ENCODE measurements around the gene FRAT2.
"Not testable (repeated sequence)": the region's sequence is repeated elsewhere in the genome, so short reads cannot be mapped to it uniquely, and the experiment has no call there.

The FRAT2 gene

GRCh38 chr10:97356318-97356914 lies 21.9 kb upstream of the FRAT2 start:
- DNase-seq (ENCODE audit: low read depth in 2 of 2): no peak

- no peak for DNase-seq (ENCODE audit: low read depth in 2 of 2)
These were observed 21.0 kb upstream of the FRAT2 start for GRCh38 chr10:97355571-97355975.

- no peak for DNase-seq (ENCODE audit: low read depth in 2 of 2)
These were observed 19.4 kb upstream of the FRAT2 start for GRCh38 chr10:97353945-97354344.

- DNase-seq (ENCODE audit: low read depth in 2 of 2): no peak
These were observed 15.4 kb upstream of the FRAT2 start for GRCh38 chr10:97349752-97350513.

- no peak for DNase-seq (ENCODE audit: low read depth in 2 of 2)
These were observed 12.8 kb upstream of the FRAT2 start for GRCh38 chr10:97347317-97347716.

GRCh38 chr10:97343664-97344063 lies 9.1 kb upstream of the FRAT2 start:
- not testable (repeated sequence) for DNase-seq (ENCODE audit: low read depth in 2 of 2)

GRCh38 chr10:97341416-97341815 lies 6.9 kb upstream of the FRAT2 start:
- no peak for DNase-seq (ENCODE audit: low read depth in 2 of 2)

GRCh38 chr10:97338041-97338440 lies 3.5 kb upstream of the FRAT2 start:
- DNase-seq (ENCODE audit: low read depth in 2 of 2): no peak

- no peak for DNase-seq (ENCODE audit: low read depth in 2 of 2)
These were observed 2.7 kb upstream of the FRAT2 start for GRCh38 chr10:97336942-97337831.

GRCh38 chr10:97336446-97336845 lies 1.9 kb upstream of the FRAT2 start:
- no peak for DNase-seq (ENCODE audit: low read depth in 2 of 2)

- DNase-seq (ENCODE audit: low read depth in 2 of 2): no peak
These were observed 1.5 kb upstream of the FRAT2 start for GRCh38 chr10:97336006-97336405.

- no peak for DNase-seq (ENCODE audit: low read depth in 2 of 2)
These were observed 675 bp upstream of the FRAT2 start for GRCh38 chr10:97335188-97335619.

- DNase-seq (ENCODE audit: low read depth in 2 of 2): peak in 1 of 2 donors; percentile 37
These were observed 744 bp downstream of the FRAT2 start for GRCh38 chr10:97333601-97334369.

- no peak for DNase-seq (ENCODE audit: low read depth in 2 of 2)
These were observed 1.3 kb downstream of the FRAT2 start for GRCh38 chr10:97333351-97333600.

- no peak for DNase-seq (ENCODE audit: low read depth in 2 of 2)
These were observed 1.8 kb downstream of the FRAT2 start for GRCh38 chr10:97332591-97333350.

- no peak for DNase-seq (ENCODE audit: low read depth in 2 of 2)
These were observed 3.3 kb downstream of the FRAT2 start for GRCh38 chr10:97331153-97331703.

- DNase-seq (ENCODE audit: low read depth in 2 of 2): no peak
These were observed 4.8 kb downstream of the FRAT2 start for GRCh38 chr10:97329766-97330165.

GRCh38 chr10:97328646-97329453 lies 5.7 kb downstream of the FRAT2 start:
- no peak for DNase-seq (ENCODE audit: low read depth in 2 of 2)

GRCh38 chr10:97327348-97328294 lies 6.9 kb downstream of the FRAT2 start:
- DNase-seq (ENCODE audit: low read depth in 2 of 2): no peak
